H9 (cell line): ENCODE measurements around the gene PRR11. TPM values are rescaled to one million over a fixed set of nuclear protein-coding genes. Genes with fewer than 3 reads are reported as not detected.

Experiments
- DNase-seq: peaks from one replicate; pipeline ENCODE4 v3.0.0-alpha.2; 2017
- H2AFZ ChIP-seq: one replicate; pipeline ENCODE4 v1.6.1; 2013; ENCODE audit warnings: mild to moderate bottlenecking, low read length, control low read depth, moderate library complexity
- H2AK5ac ChIP-seq: 2 replicates; pipeline ENCODE4 v1.6.1; 2013; ENCODE audit warnings: low read length, control low read depth, mixed read lengths; ENCODE audit not compliant: insufficient read length
- H2BK120ac ChIP-seq: one replicate; pipeline ENCODE4 v1.6.1; 2013; ENCODE audit warnings: low read depth, mild to moderate bottlenecking, low read length, control low read depth, inconsistent platforms; ENCODE audit not compliant: poor library complexity, severe bottlenecking
- H2BK12ac ChIP-seq: 2 replicates; pipeline ENCODE4 v1.6.1; 2013; ENCODE audit warnings: low read length, control low read depth, mixed read lengths, low read depth; ENCODE audit not compliant: insufficient read length
- H2BK15ac ChIP-seq: 2 replicates; pipeline ENCODE4 v1.6.1; 2013; ENCODE audit warnings: low read depth, low read length, control low read depth
- H2BK20ac ChIP-seq: one replicate; pipeline ENCODE4 v1.6.1; 2013; ENCODE audit warnings: low read depth, mild to moderate bottlenecking, low read length, control low read depth, inconsistent platforms; ENCODE audit not compliant: poor library complexity, severe bottlenecking
- H2BK5ac ChIP-seq: 2 replicates; pipeline ENCODE4 v1.6.1; 2013; ENCODE audit warnings: low read length, control low read depth, mixed read lengths; ENCODE audit not compliant: insufficient read length
- H3K14ac ChIP-seq: 2 replicates; pipeline ENCODE4 v1.6.1; 2013; ENCODE audit warnings: low read length, control low read depth; ENCODE audit not compliant: insufficient read depth
- H3K18ac ChIP-seq: 2 replicates; pipeline ENCODE4 v1.6.1; 2013; ENCODE audit warnings: low read depth, mild to moderate bottlenecking, mixed read lengths, low read length, control low read depth; ENCODE audit not compliant: insufficient read length
- H3K23ac ChIP-seq: 2 replicates; pipeline ENCODE4 v1.6.1; 2013; ENCODE audit warnings: low read length, control low read depth, mixed read lengths, low read depth; ENCODE audit not compliant: insufficient read length
- H3K23me2 ChIP-seq: 2 replicates; pipeline ENCODE4 v1.6.1; 2013; ENCODE audit warnings: low read depth, mild to moderate bottlenecking, mixed read lengths, low read length, control low read depth; ENCODE audit not compliant: insufficient read length, poor library complexity, severe bottlenecking
- H3K27ac ChIP-seq: 2 replicates; pipeline ENCODE4 v1.5.1; 2013; ENCODE audit warnings: low read length, control low read depth, mixed read lengths, low read depth; ENCODE audit not compliant: insufficient read length
- H3K27me3 ChIP-seq: 2 replicates; pipeline ENCODE4 v1.6.1; 2013; ENCODE audit warnings: low read length, control low read depth, inconsistent platforms; ENCODE audit not compliant: insufficient read depth
- H3K4ac ChIP-seq: 2 replicates; pipeline ENCODE4 v1.6.1; 2013; ENCODE audit warnings: low read depth, mild to moderate bottlenecking, control low read depth, inconsistent platforms, low read length, moderate library complexity
- H3K4me1 ChIP-seq: 2 replicates; pipeline ENCODE4 v1.6.1; 2013; ENCODE audit warnings: low read length, control low read depth, inconsistent platforms; ENCODE audit not compliant: insufficient read depth
- H3K4me2 ChIP-seq: 2 replicates; pipeline ENCODE4 v1.6.1; 2013; ENCODE audit warnings: low read length, control low read depth, mixed read lengths; ENCODE audit not compliant: insufficient read length, insufficient read depth
- H3K56ac ChIP-seq: 2 replicates; pipeline ENCODE4 v1.6.1; 2013; ENCODE audit warnings: low read depth, mild to moderate bottlenecking, mixed read lengths, low read length, control low read depth; ENCODE audit not compliant: insufficient read length
- H3K79me1 ChIP-seq: 2 replicates; pipeline ENCODE4 v1.6.1; 2013; ENCODE audit warnings: low read depth, mild to moderate bottlenecking, moderate library complexity, low read length, control low read depth, inconsistent platforms; ENCODE audit not compliant: insufficient read depth, poor library complexity, severe bottlenecking
- H3K79me2 ChIP-seq: 2 replicates; pipeline ENCODE4 v1.6.1; 2013; ENCODE audit warnings: low read length, control low read depth, inconsistent platforms; ENCODE audit not compliant: insufficient read depth
- H3K9ac ChIP-seq: 2 replicates; pipeline ENCODE4 v1.6.1; 2013; ENCODE audit warnings: low read length, control low read depth, mixed read lengths; ENCODE audit not compliant: insufficient read length; ENCODE audit errors: extremely low read depth
- H3K9me3 ChIP-seq: one replicate; pipeline ENCODE4 v1.6.1; 2013; ENCODE audit warnings: low read depth, low read length, inconsistent platforms; ENCODE audit not compliant: control insufficient read depth
- H3T11ph ChIP-seq: one replicate; pipeline ENCODE4 v1.6.1; 2013; ENCODE audit warnings: mild to moderate bottlenecking, low read length, control low read depth, inconsistent platforms
- H4K20me1 ChIP-seq: one replicate; pipeline ENCODE4 v1.6.1; 2013; ENCODE audit not compliant: control insufficient read depth, insufficient read length, insufficient read depth
- H4K5ac ChIP-seq: 2 replicates; pipeline ENCODE4 v1.6.1; 2013; ENCODE audit warnings: low read depth, mild to moderate bottlenecking, mixed read lengths, low read length, control low read depth; ENCODE audit not compliant: insufficient read length
- H4K8ac ChIP-seq: replicated peaks from 2 replicates; pipeline ENCODE4 v1.6.1; 2013; ENCODE audit warnings: low read length, control low read depth, mixed read lengths, low read depth; ENCODE audit not compliant: insufficient read length
- H4K91ac ChIP-seq: 2 replicates; pipeline ENCODE4 v1.6.1; 2013; ENCODE audit warnings: low read depth, mild to moderate bottlenecking, moderate library complexity, mixed read lengths, low read length, control low read depth; ENCODE audit not compliant: insufficient read length
- H3K27ac Mint-ChIP-seq, 3 experiments: 2 replicates in 2 of 3; 3 replicates in 1 of 3; pipeline ENCODE4 v1.8.0; 2020 to 2021; ENCODE audit warnings: mixed read lengths in 3 of 3, mild to moderate bottlenecking in 1 of 3, moderate library complexity in 1 of 3
- H3K27me3 Mint-ChIP-seq: 2 replicates; pipeline ENCODE4 v1.8.0; 2021; ENCODE audit warnings: low read depth, mild to moderate bottlenecking, moderate library complexity, mixed read lengths
- H3K36me3 Mint-ChIP-seq, 3 experiments: 2 replicates in 2 of 3; 3 replicates in 1 of 3; pipeline ENCODE4 v1.8.0; 2020 to 2021; ENCODE audit warnings: low read depth in 3 of 3, mixed read lengths in 3 of 3; ENCODE audit not compliant: insufficient read depth in 1 of 3
- H3K4me1 Mint-ChIP-seq, 2 experiments: 2 replicates each; pipeline ENCODE4 v1.8.0; 2020; ENCODE audit warnings: mixed read lengths in 2 of 2
- H3K4me3 Mint-ChIP-seq, 2 experiments: 2 replicates in 1 of 2; 3 replicates in 1 of 2; pipeline ENCODE4 v1.8.0; 2020 to 2021; ENCODE audit warnings: mild to moderate bottlenecking in 2 of 2, mixed read lengths in 2 of 2, moderate library complexity in 1 of 2
- H3K9me3 Mint-ChIP-seq, 2 experiments: 2 replicates in 1 of 2; 3 replicates in 1 of 2; pipeline ENCODE4 v1.8.0; 2020; ENCODE audit warnings: mild to moderate bottlenecking in 2 of 2, mixed read lengths in 2 of 2, moderate library complexity in 1 of 2
- WGBS: extraction: QIAGEN DNeasy Blood & Tissue Kit; methylation state at CpG from one replicate; pipeline ENCODE4 v1.1.7; 2013; ENCODE audit warnings: missing lambda C conversion rate, low lambda C conversion rate, mixed read lengths; ENCODE audit not compliant: insufficient read length; ENCODE audit errors: extremely low coverage; 5-methylcytosine and 5-hydroxymethylcytosine counted together
- total RNA-seq: library from RNA; stranded (reverse); gene quantifications from 2 replicates; pipeline ENCODE4 v1.2.1, GENCODE V29; 2021
- TF ChIP-seq, protein P1 (sequence below): fragments of 200-600 bp; sonication (generic); conservative IDR thresholded peaks from 3 replicates; pipeline ENCODE4 v1.8.0; 2021; ENCODE audit warnings: antibody characterized with exemption, mild to moderate bottlenecking

The PRR11 gene
- total RNA-seq, 1 experiment from 2014 or later, result 70.7 TPM

- Histone ChIP-seq H2AK5ac (no peak within 1 kb of the TSS), H3K27me3 (no peaks in the 10 kb centered on the region), H3K9me3 (no peaks in the 10 kb centered on the region), H4K5ac (no peak within 1 kb of the TSS), H3K4me2 (peak within 1 kb of the TSS; percentile 61), H3K9ac (peak within 1 kb of the TSS; percentile 60), H3K56ac (no peak within 1 kb of the TSS), H2AFZ (peak within 1 kb of the TSS; percentile 35), H2BK20ac (no peak within 1 kb of the TSS), H4K8ac (no peak within 1 kb of the TSS), H2BK120ac (no peak within 1 kb of the TSS), H2BK5ac (no peak within 1 kb of the TSS), H3K27ac (no peak within 1 kb of the TSS), H3T11ph (no peak within 1 kb of the TSS), H4K20me1 (no peaks in the 10 kb centered on the region), H3K79me1 (no peaks in the 10 kb centered on the region), H4K91ac (no peak within 1 kb of the TSS), H3K23me2 (peaks cover 5% of the 10 kb centered on the region), H3K23ac (no peak within 1 kb of the TSS), H3K14ac (peak within 1 kb of the TSS; percentile 81), H3K4me1 (no peaks in the 10 kb centered on the region), H3K18ac (peak within 1 kb of the TSS; percentile 16), H2BK15ac (no peak within 1 kb of the TSS), H3K79me2 (no peaks in the 10 kb centered on the region), H3K4ac (no peak within 1 kb of the TSS), H2BK12ac (no peak within 1 kb of the TSS)
- peak within 1 kb of the TSS; percentile 96 to 99 for H3K4me3 Mint-ChIP-seq
- no peaks in the 10 kb centered on the region for H3K36me3 Mint-ChIP-seq
- peak; percentile 99 for DNase-seq
- peaks cover 6 to 7% of the 10 kb centered on the region in 2 experiments for H3K4me1 Mint-ChIP-seq
- H3K9me3 Mint-ChIP-seq, result no peaks in the 10 kb centered on the region
- peak within 1 kb of the TSS; percentile 78 to 96 (median 93) for H3K27ac Mint-ChIP-seq
- TF ChIP-seq, protein P1, sequence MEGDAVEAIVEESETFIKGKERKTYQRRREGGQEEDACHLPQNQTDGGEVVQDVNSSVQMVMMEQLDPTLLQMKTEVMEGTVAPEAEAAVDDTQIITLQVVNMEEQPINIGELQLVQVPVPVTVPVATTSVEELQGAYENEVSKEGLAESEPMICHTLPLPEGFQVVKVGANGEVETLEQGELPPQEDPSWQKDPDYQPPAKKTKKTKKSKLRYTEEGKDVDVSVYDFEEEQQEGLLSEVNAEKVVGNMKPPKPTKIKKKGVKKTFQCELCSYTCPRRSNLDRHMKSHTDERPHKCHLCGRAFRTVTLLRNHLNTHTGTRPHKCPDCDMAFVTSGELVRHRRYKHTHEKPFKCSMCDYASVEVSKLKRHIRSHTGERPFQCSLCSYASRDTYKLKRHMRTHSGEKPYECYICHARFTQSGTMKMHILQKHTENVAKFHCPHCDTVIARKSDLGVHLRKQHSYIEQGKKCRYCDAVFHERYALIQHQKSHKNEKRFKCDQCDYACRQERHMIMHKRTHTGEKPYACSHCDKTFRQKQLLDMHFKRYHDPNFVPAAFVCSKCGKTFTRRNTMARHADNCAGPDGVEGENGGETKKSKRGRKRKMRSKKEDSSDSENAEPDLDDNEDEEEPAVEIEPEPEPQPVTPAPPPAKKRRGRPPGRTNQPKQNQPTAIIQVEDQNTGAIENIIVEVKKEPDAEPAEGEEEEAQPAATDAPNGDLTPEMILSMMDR, result peak; percentile 71
- peaks cover 4% of the 10 kb centered on the region; the same call in 1 of the 2 replicates for H3K27me3 Mint-ChIP-seq
- WGBS, result no CpG with 5 or more reads among the region's 60 CpGs
These were observed 65.0 kb downstream of the PRR11 start, which contains the start of gene GDPD1 for GRCh38 chr17:59220328-59221158. Gene GDPD1, plus strand, starts transcription at chr17:59220511. Its CDS starts 99 bp downstream, at chr17:59220610.
